K562 (cell line): ENCODE results near the gene RPLP2. TPM values are rescaled to one million over a fixed set of nuclear protein-coding genes. Genes with fewer than 3 reads are reported as not detected.

Experiments used
- ARID2 ChIP-seq: fragments of 450-650 bp; IDR thresholded peaks from 2 replicates; pipeline ENCODE4 v1.6.1; 2017; ENCODE audit warnings: antibody characterized with exemption, mild to moderate bottlenecking
- DNMT1 ChIP-seq: fragments of 450-650 bp; IDR thresholded peaks from 2 replicates; pipeline ENCODE4 v1.6.1; 2016; ENCODE audit warnings: antibody characterized with exemption, mild to moderate bottlenecking
- ELF2 ChIP-seq: fragments of 250-450 bp; sonication (Bioruptor Pico); IDR thresholded peaks from 2 replicates; pipeline ENCODE4 v1.5.0; 2021; ENCODE audit warnings: mild to moderate bottlenecking
- ETS2 ChIP-seq: IDR thresholded peaks from 2 replicates; pipeline ENCODE4 v1.6.1; 2016; ENCODE audit warnings: borderline replicate concordance, missing genetic modification characterization, mild to moderate bottlenecking, moderate library complexity, missing compliant biosample characterization; ENCODE audit not compliant: poor library complexity, severe bottlenecking
- ETV1 ChIP-seq: fragments of 450-650 bp; conservative IDR thresholded peaks from 2 replicates; pipeline ENCODE4 v1.6.1; 2016; ENCODE audit warnings: missing genetic modification characterization, control low read depth, low read depth, missing compliant biosample characterization
- FOXA1 ChIP-seq: fragments of 450-650 bp; IDR thresholded peaks from 2 replicates; pipeline ENCODE4 v1.6.1; 2016; ENCODE audit warnings: mild to moderate bottlenecking, borderline replicate concordance
- MYC ChIP-seq, 2 experiments: fragments of 250-450 bp in 1 of 2; sonication (Bioruptor Pico) in 1 of 2; IDR thresholded peaks; 2 replicates each; pipeline versions ENCODE4 v1.5.1 to v1.6.1; 2012 to 2021; ENCODE audit warnings: low read depth in 2 of 2, borderline replicate concordance in 1 of 2, improper control_type of control experiment in 1 of 2, low read length in 1 of 2, mild to moderate bottlenecking in 1 of 2, moderate library complexity in 1 of 2
- NFE2 ChIP-seq: IDR thresholded peaks from 2 replicates; pipeline ENCODE4 v1.6.1; 2014; ENCODE audit warnings: antibody characterized with exemption, low read depth
- PBX2 ChIP-seq, 2 experiments: IDR thresholded peaks in 1 of 2; conservative IDR thresholded peaks in 1 of 2; 2 replicates each; pipeline ENCODE4 v1.6.1; 2016; ENCODE audit warnings: low read depth in 2 of 2, mild to moderate bottlenecking in 1 of 2, missing compliant biosample characterization in 1 of 2, missing genetic modification characterization in 1 of 2, moderate library complexity in 1 of 2
- PRMT5 ChIP-seq: sonication (generic); formaldehyde crosslinking; IDR thresholded peaks from 2 replicates; pipeline ENCODE4 v1.5.0; 2020; ENCODE audit warnings: missing genetic modification reagents
- RAD51 ChIP-seq: fragments of 450-650 bp; IDR thresholded peaks from 2 replicates; pipeline ENCODE4 v1.7.1; 2016; ENCODE audit warnings: low read depth, mild to moderate bottlenecking, borderline replicate concordance
- SLC30A9 ChIP-seq: fragments of 250-450 bp; sonication (Bioruptor Pico); IDR thresholded peaks from 2 replicates; pipeline ENCODE4 v1.8.0; 2022; ENCODE audit warnings: mild to moderate bottlenecking, moderate library complexity
- STAT5A ChIP-seq: IDR thresholded peaks from 2 replicates; pipeline ENCODE4 v1.6.1; 2012; ENCODE audit warnings: low read length, inconsistent platforms, borderline replicate concordance
- TCF3 ChIP-seq: sonication (generic); formaldehyde crosslinking; IDR thresholded peaks from 2 replicates; pipeline ENCODE4 v1.4.0; 2020; ENCODE audit warnings: mild to moderate bottlenecking, missing genetic modification reagents
- TFAM ChIP-seq: fragments of 250-450 bp; sonication (Bioruptor Pico); conservative IDR thresholded peaks from 2 replicates; pipeline ENCODE4 v1.5.0; 2021; ENCODE audit warnings: mild to moderate bottlenecking, moderate library complexity
- ZBED1 ChIP-seq: IDR thresholded peaks from 2 replicates; pipeline ENCODE4 v1.6.1; 2014
- ZFP1 ChIP-seq: fragments of 450-650 bp; formaldehyde crosslinking; IDR thresholded peaks from 2 replicates; pipeline ENCODE4 v1.4.0; 2020; ENCODE audit warnings: mild to moderate bottlenecking, mixed read lengths
- ZNF134 ChIP-seq: fragments of 250-450 bp; sonication (Bioruptor Pico); conservative IDR thresholded peaks from 2 replicates; pipeline ENCODE4 v1.4.0; 2020
- ZNF316 ChIP-seq: fragments of 450-650 bp; IDR thresholded peaks from 2 replicates; pipeline ENCODE4 v1.6.1; 2016
- ZNF395 ChIP-seq: fragments of 200-800 bp; sonication (Bioruptor generic); IDR thresholded peaks from 2 replicates; pipeline ENCODE4 v1.6.1; 2017; ENCODE audit warnings: missing genetic modification characterization, missing compliant biosample characterization
- ZNF764 ChIP-seq: fragments of 250-450 bp; sonication (Bioruptor Pico); IDR thresholded peaks from 2 replicates; pipeline ENCODE4 v1.4.0; 2020; ENCODE audit warnings: low read depth, mild to moderate bottlenecking, moderate library complexity
- ZNF79 ChIP-seq: fragments of 250-450 bp; sonication (Bioruptor Pico); IDR thresholded peaks from 2 replicates; pipeline ENCODE4 v1.4.0; 2020; ENCODE audit warnings: low read depth, mild to moderate bottlenecking, moderate library complexity
- polyA plus RNA-seq, 8 experiments: library from polyadenylated mRNA; depleted of rRNA in 4 of 8; stranded (reverse) in 5 of 8; unstranded in 3 of 8; fragments of >200 nt; fragmentation: Nextera tagmentation in 2 of 8; fragmentation: Illumina TruSeq in 1 of 8; extraction: Ambion mirVana in 2 of 8; extraction: Trizol in 1 of 8; gene quantifications; 2 replicates each; pipeline versions ENCODE4 v1.2.1 to v1.2.3, GENCODE V29; 2011 to 2014; ENCODE audit warnings: inconsistent platforms in 1 of 8, missing spikeins in 1 of 8
- total RNA-seq, 7 experiments: library from RNA; depleted of rRNA in 6 of 7; stranded (reverse); fragments of >200 nt in 6 of 7; fragmentation: Illumina TruSeq in 2 of 7; extraction: Trizol in 2 of 7; gene quantifications; 2 replicates each; pipeline versions ENCODE4 v1.2.1 to v1.2.3, GENCODE V29; 2011 to 2021; ENCODE audit warnings: low replicate concordance in 1 of 7

RPLP2 gene
- total and polyA plus RNA-seq, 9 of the 15 experiments (the other 6 are each of a cell fraction or from before 2014, with no cell fraction given) = 528 to 3,807 (median 1,633) TPM

GRCh38 chr11:765025-765801, 44.6 kb upstream of the RPLP2 start (continued):
- TF ChIP-seq ETS2 (tag) = no peak
- no peak for TF ChIP-seq ZFP1 (CRISPR knock-in tag)
- TF ChIP-seq NFE2 = no peak
- no peak for TF ChIP-seq ETV1 (tag)
- TF ChIP-seq ZNF134 (CRISPR knock-in tag) = no peak
- TF ChIP-seq SLC30A9 (CRISPR knock-in tag) = no peak
- no peak for TF ChIP-seq ZNF79 (CRISPR knock-in tag)
- no peak for TF ChIP-seq PRMT5 (CRISPR knock-in tag)
- TF ChIP-seq TCF3 (CRISPR knock-in tag) = no peak
- peak; percentile 16; the same call in 1 of the 2 replicates for TF ChIP-seq ZNF764
- TF ChIP-seq MYC (IDR thresholded peaks at IDR 0.05; ENCODE audit: low read depth, low read length) = no peak
- TF ChIP-seq MYC (CRISPR knock-in tag; IDR thresholded peaks at IDR 0.05; ENCODE audit: borderline replicate concordance, low read depth) = no peak
- no peak for TF ChIP-seq TFAM
- no peak for TF ChIP-seq ELF2 (CRISPR knock-in tag)
- no peak for TF ChIP-seq RAD51
- no peak for TF ChIP-seq ZNF316
- TF ChIP-seq FOXA1 = no peak
- no peak for TF ChIP-seq DNMT1
- no peak for TF ChIP-seq STAT5A
- no peak for TF ChIP-seq ZNF395 (CRISPR knock-in tag)
- TF ChIP-seq ARID2 = no peak
- no peak for TF ChIP-seq PBX2 (CRISPR knock-in tag; IDR thresholded peaks at IDR 0.05; ENCODE audit: low read depth)
- no peak for TF ChIP-seq PBX2 (tag; conservative IDR thresholded peaks at IDR 0.05; ENCODE audit: low read depth)
- TF ChIP-seq ZBED1 = no peak; the same call in 1 of the 2 replicates
